CD4-positive, alpha-beta memory T cell (primary cell): ENCODE data around the gene PROCA1. TPM values are rescaled to one million over a fixed set of nuclear protein-coding genes. Genes with fewer than 3 reads are reported as not detected.
"Not testable (repeated sequence)": the region's sequence is repeated elsewhere in the genome, so short reads cannot be mapped to it uniquely, and the experiment has no call there.

Experiments
- CTCF ChIA-PET: fragments of 350-600 bp; sonication (Branson Sonifier 250); formaldehyde crosslinking; loops from one replicate; lab custom pipeline; 2021; ENCODE audit warnings: inconsistent platforms; ENCODE audit not compliant: partially characterized antibody; lab: Charles Lee
- POLR2A ChIA-PET: fragments of 350-600 bp; sonication (Branson Sonifier 250); formaldehyde crosslinking; loops from one replicate; lab custom pipeline; 2021; ENCODE audit not compliant: partially characterized antibody; lab: Charles Lee
- DNase-seq, 5 donors: peaks; one replicate each; pipeline versions ENCODE4 v3.0.0 to v3.0.0-alpha.2; 2020 to 2022; ENCODE audit warnings: mixed read lengths in 1 of 5
- H3K27ac ChIP-seq: one replicate; pipeline ENCODE4 v1.7.0; 2013; ENCODE audit warnings: low read depth, low read length
- H3K27me3 ChIP-seq: 2 replicates; pipeline ENCODE4 v1.7.0; 2013; ENCODE audit warnings: mild to moderate bottlenecking, low read length, moderate library complexity; ENCODE audit not compliant: insufficient read depth
- H3K36me3 ChIP-seq: 2 replicates; pipeline ENCODE4 v1.7.0; 2013; ENCODE audit warnings: mild to moderate bottlenecking, low read length, moderate library complexity; ENCODE audit not compliant: insufficient read depth
- H3K4me1 ChIP-seq: 2 replicates; pipeline ENCODE4 v1.7.0; 2013; ENCODE audit warnings: mild to moderate bottlenecking, low read length, moderate library complexity; ENCODE audit not compliant: insufficient read depth
- H3K4me3 ChIP-seq, 2 donors: one replicate each; pipeline ENCODE4 v1.7.0; 2013; ENCODE audit warnings: low read length in 2 of 2, mild to moderate bottlenecking in 1 of 2
- H3K9me3 ChIP-seq, 2 donors: one replicate each; pipeline ENCODE4 v1.7.0; 2013; ENCODE audit warnings: low read length in 2 of 2, control low read depth in 1 of 2; ENCODE audit not compliant: control insufficient read depth in 1 of 2
- H3K27ac Mint-ChIP-seq, 7 donors: one replicate each; pipeline ENCODE4 v1.8.0; 2020 to 2021; ENCODE audit warnings: mixed read lengths in 7 of 7, mild to moderate bottlenecking in 6 of 7, inconsistent platforms in 3 of 7, moderate library complexity in 3 of 7
- H3K27me3 Mint-ChIP-seq, 2 donors: one replicate each; pipeline ENCODE4 v1.8.0; 2020 to 2021; ENCODE audit warnings: mixed read lengths in 2 of 2
- H3K36me3 Mint-ChIP-seq, 2 donors: one replicate each; pipeline ENCODE4 v1.8.0; 2020 to 2021; ENCODE audit warnings: mixed read lengths in 2 of 2, inconsistent platforms in 1 of 2, mild to moderate bottlenecking in 1 of 2
- H3K4me1 Mint-ChIP-seq, 4 donors: one replicate each; pipeline ENCODE4 v1.8.0; 2020 to 2021; ENCODE audit warnings: mixed read lengths in 4 of 4, mild to moderate bottlenecking in 1 of 4
- H3K4me3 Mint-ChIP-seq, 8 donors: one replicate each; pipeline ENCODE4 v1.8.0; 2020 to 2021; ENCODE audit warnings: mixed read lengths in 8 of 8, mild to moderate bottlenecking in 7 of 8, moderate library complexity in 6 of 8, inconsistent platforms in 3 of 8
- H3K9me3 Mint-ChIP-seq, 8 donors: one replicate each; pipeline ENCODE4 v1.8.0; 2020 to 2021; ENCODE audit warnings: mixed read lengths in 8 of 8, mild to moderate bottlenecking in 5 of 8, inconsistent platforms in 3 of 8, moderate library complexity in 1 of 8
- intact Hi-C: fragments of 100-400 bp; cut with micrococcal nuclease; formaldehyde crosslinking; loops from one replicate; pipeline ENCODE4 v1.15.1; 2023
- polyA plus RNA-seq, 2 donors: library from polyadenylated mRNA; unstranded; fragments of 300-500 nt; fragmentation: Illumina TruSeq; gene quantifications; one replicate each; pipeline ENCODE4 v1.2.3, GENCODE V29; 2021
- total RNA-seq, 2 experiments: library from RNA; stranded (reverse); gene quantifications; one replicate each; pipeline ENCODE4 v1.2.3, GENCODE V29; 2021

The PROCA1 gene
- total and polyA plus RNA-seq, 4 experiments from 2014 or later: 0.12 to 17.4 (median 7.9) TPM

GRCh38 chr17:28725166-28725659 lies 13.5 kb upstream of the PROCA1 start:
- no peak for DNase-seq
- Histone ChIP-seq H3K36me3 (peaks cover 42% of the 10 kb centered on the region), H3K4me1 (peaks cover 59% of the 10 kb centered on the region), H3K27me3 (no peaks in the 10 kb centered on the region), H3K4me3 (peak overlapping the region; percentile 23 to 51), H3K9me3 (no peaks in the 10 kb centered on the region), H3K27ac (peak overlapping the region; percentile 58)
- Mint-ChIP-seq H3K9me3 (no peaks in the 10 kb centered on the region), H3K4me1 (peaks cover 46 to 83% (median 60%) of the 10 kb centered on the region in 4 donors), H3K4me3 (peak overlapping the region; percentile 84 to 95 (median 86)), H3K27ac (peak overlapping the region; percentile 83 to 96 (median 89)), H3K36me3 (peaks cover 29 to 58% of the 10 kb centered on the region in 2 donors), H3K27me3 (no peaks in the 10 kb centered on the region)
- ChIA-PET POLR2A (interaction anchor here (1.5 to 11.0 kb wide), 8 partner anchors 14 to 226 kb away, joined by 8 to 528 read pairs (median 38); partner anchors contain the start of genes BLTP2, DHRS13, FLOT2 and PHF12), CTCF (interaction anchor here (1.2 to 6.9 kb wide), 8 partner anchors 10 to 412 kb away, joined by 3 to 492 read pairs (median 10); partner anchors contain the start of genes FLOT2 and TRAF4)
- intact Hi-C loops: loop anchor here (5.0 to 10.0 kb wide), 2 partner anchors 127 to 570 kb away; partner anchors contain the start of gene NUFIP2

GRCh38 chr17:28724500-28725165 lies 12.9 kb upstream of the PROCA1 start:
- ChIA-PET POLR2A (interaction anchor here (4.2 to 11.0 kb wide), 7 partner anchors 14 to 227 kb away, joined by 26 to 528 read pairs (median 45); partner anchors contain the start of genes BLTP2, DHRS13, FLOT2 and PHF12), CTCF (interaction anchor here (4.8 to 6.9 kb wide), 2 partner anchors 24 to 38 kb away, joined by 102 to 492 read pairs; partner anchors contain the start of gene TRAF4)
- Histone ChIP-seq H3K27me3 (no peaks in the 10 kb centered on the region), H3K4me3 (no peak overlapping the region), H3K4me1 (peaks cover 60% of the 10 kb centered on the region), H3K27ac (peak overlapping the region; percentile 58), H3K36me3 (peaks cover 42% of the 10 kb centered on the region), H3K9me3 (no peaks in the 10 kb centered on the region)
- intact Hi-C loops: loop anchor here (5.0 to 10.0 kb wide), 2 partner anchors 128 to 570 kb away; partner anchors contain the start of gene NUFIP2
- no peaks in the 10 kb centered on the region for H3K27me3 Mint-ChIP-seq
- H3K36me3 Mint-ChIP-seq: peaks cover 35 to 64% of the 10 kb centered on the region in 2 donors
- peak overlapping the region; percentile 84 to 95 (median 86) for H3K4me3 Mint-ChIP-seq
- no peak for DNase-seq
- H3K9me3 Mint-ChIP-seq: no peaks in the 10 kb centered on the region
- peaks cover 45 to 89% (median 60%) of the 10 kb centered on the region in 4 donors for H3K4me1 Mint-ChIP-seq
- H3K27ac Mint-ChIP-seq: peak overlapping the region; percentile 83 to 96 (median 91)

- peaks cover 60% of the 10 kb centered on the region for H3K4me1 ChIP-seq
- H3K9me3 Mint-ChIP-seq, DNase-seq, H3K9me3 ChIP-seq, H3K27me3 Mint-ChIP-seq, H3K27me3 ChIP-seq, H3K4me3 ChIP-seq: not testable (repeated sequence)
- peak overlapping the region; percentile 58 for H3K27ac ChIP-seq
- Mint-ChIP-seq H3K36me3 (peaks cover 35 to 68% of the 10 kb centered on the region in 2 donors), H3K27ac (peak overlapping the region in 6 of 7 donors; percentile 5 to 96 (median 90)), H3K4me1 (peaks cover 46 to 92% (median 62%) of the 10 kb centered on the region in 4 donors), H3K4me3 (peak overlapping the region in 6 of 8 donors; percentile 12 to 95 (median 62))
- peaks cover 42% of the 10 kb centered on the region for H3K36me3 ChIP-seq
- ChIA-PET CTCF (interaction anchor here (6.9 kb wide), 1 partner anchor 25 kb away, joined by 492 read pairs; the partner anchor contains the start of gene TRAF4), POLR2A (interaction anchor here (4.2 to 11.0 kb wide), 4 partner anchors 14 to 227 kb away, joined by 32 to 528 read pairs (median 114); partner anchors contain the start of genes PHF12, PROCA1 and TRAF4)
- intact Hi-C loops: loop anchor here (10.0 kb wide), 1 partner anchor 571 kb away; the partner anchor contains the start of gene NUFIP2
Observed at GRCh38 chr17:28723836-28724499, 12.3 kb upstream of the PROCA1 start.

- Mint-ChIP-seq H3K36me3 (peaks cover 35 to 65% of the 10 kb centered on the region in 2 donors), H3K9me3 (no peaks in the 10 kb centered on the region), H3K4me3 (peak overlapping the region in 5 of 8 donors; percentile 12 to 77 (median 24)), H3K27ac (peak overlapping the region in 5 of 7 donors; percentile 3 to 96 (median 20)), H3K27me3 (peaks cover 1 to 4% of the 10 kb centered on the region in 2 donors), H3K4me1 (peaks cover 48 to 90% (median 64%) of the 10 kb centered on the region in 4 donors)
- H3K4me3 ChIP-seq: no peak overlapping the region
- no peaks in the 10 kb centered on the region for H3K9me3 ChIP-seq
- H3K27me3 ChIP-seq: no peaks in the 10 kb centered on the region
- DNase-seq: no peak
- intact Hi-C loops: loop anchor here (10.0 kb wide), 1 partner anchor 572 kb away; the partner anchor contains the start of gene NUFIP2
- peaks cover 59% of the 10 kb centered on the region for H3K4me1 ChIP-seq
- H3K27ac ChIP-seq: peak overlapping the region; percentile 86
- peaks cover 42% of the 10 kb centered on the region for H3K36me3 ChIP-seq
- POLR2A ChIA-PET: interaction anchor here (5.6 to 11.0 kb wide), 3 partner anchors 13 to 228 kb away, joined by 93 to 528 read pairs (median 135); partner anchors contain the start of genes PHF12, PROCA1 and TRAF4
- CTCF ChIA-PET: interaction anchor here (1.3 to 6.9 kb wide), 2 partner anchors 26 to 40 kb away, joined by 4 to 492 read pairs; partner anchors contain the start of gene TRAF4
Observed at GRCh38 chr17:28723159-28723835, 11.6 kb upstream of the PROCA1 start.

GRCh38 chr17:28722417-28723158 lies 10.9 kb upstream of the PROCA1 start:
- ChIA-PET POLR2A (interaction anchor here (1.1 to 11.0 kb wide), 5 partner anchors 12 to 228 kb away, joined by 3 to 528 read pairs (median 93); partner anchors contain the start of genes BLTP2, FLOT2, PHF12 and PROCA1), CTCF (interaction anchor here (0.7 to 1.6 kb wide), 4 partner anchors 28 to 402 kb away, joined by 3 to 10 read pairs (median 4); no protein-coding TSS in a partner anchor)
- Histone ChIP-seq H3K27me3 (no peaks in the 10 kb centered on the region), H3K4me1 (peaks cover 56% of the 10 kb centered on the region), H3K9me3 (no peaks in the 10 kb centered on the region), H3K36me3 (peaks cover 42% of the 10 kb centered on the region), H3K4me3 (no peak overlapping the region), H3K27ac (peak overlapping the region; percentile 86)
- intact Hi-C loops: loop anchor here (10.0 kb wide), 1 partner anchor 572 kb away; the partner anchor contains the start of gene NUFIP2
- Mint-ChIP-seq H3K27ac (peak overlapping the region in 5 of 7 donors; percentile 47 to 96 (median 71)), H3K4me1 (peaks cover 45 to 87% (median 62%) of the 10 kb centered on the region in 4 donors), H3K27me3 (peaks cover 3 to 4% of the 10 kb centered on the region in 2 donors), H3K36me3 (peaks cover 35 to 60% of the 10 kb centered on the region in 2 donors), H3K4me3 (peak overlapping the region in 7 of 8 donors; percentile 38 to 97 (median 63)), H3K9me3 (no peaks in the 10 kb centered on the region)
- DNase-seq: no peak
